ENCODE data around the gene MYLK.

The MYLK gene

GRCh38 chr3:123919353-123919752 lies 35.2 kb upstream of the MYLK start:
- Histone ChIP-seq H3K9me3 (ENCODE audit: insufficient read depth, low read depth, low read length) (peaks cover 27% of the 10 kb centered on the region), H3K4me1 (ENCODE audit: insufficient read depth, low read length, poor library complexity, severe bottlenecking) (no peaks in the 10 kb centered on the region), H3K9me2 (replicated peaks; ENCODE audit: low read depth, low read length) (no peaks in the 10 kb centered on the region), H3F3A (ENCODE audit: low read depth) (peaks cover 4% of the 10 kb centered on the region; the same call in 1 of the 2 replicates), H3K4me3 (ENCODE audit: low read length, poor library complexity, severe bottlenecking) (no peak overlapping the region), H3K27me3 (ENCODE audit: insufficient read depth, low read length, poor library complexity, severe bottlenecking) (no peaks in the 10 kb centered on the region), H3K79me2 (ENCODE audit: insufficient read depth, low read length) (no peaks in the 10 kb centered on the region), H2AFZ (ENCODE audit: low read length) (no peak overlapping the region), H4K20me1 (ENCODE audit: insufficient read depth, low read length, poor library complexity, severe bottlenecking) (no peaks in the 10 kb centered on the region), H3K36me3 (ENCODE audit: insufficient read depth, low read length) (peaks cover 36% of the 10 kb centered on the region; the same call in 1 of the 2 replicates), H3K4me2 (ENCODE audit: low read depth, low read length, poor library complexity, severe bottlenecking) (no peak overlapping the region), H3K9ac (ENCODE audit: low read depth, low read length, poor library complexity, severe bottlenecking) (no peak overlapping the region)
- TF ChIP-seq EZH2phosphoT487 (IDR thresholded peaks at IDR 0.05; ENCODE audit: borderline replicate concordance) (no peak), CTCF (conservative IDR thresholded peaks at IDR 0.05; ENCODE audit: low read length) (no peak)

GRCh38 chr3:123914829-123915228 lies 30.7 kb upstream of the MYLK start:
- Histone ChIP-seq H3F3A (ENCODE audit: low read depth) (no peaks in the 10 kb centered on the region), H2AFZ (ENCODE audit: low read length) (no peak overlapping the region), H3K36me3 (ENCODE audit: insufficient read depth, low read length) (peaks cover 25% of the 10 kb centered on the region; the same call in 1 of the 2 replicates), H3K4me1 (ENCODE audit: insufficient read depth, low read length, poor library complexity, severe bottlenecking) (peaks cover 7% of the 10 kb centered on the region), H3K9me2 (replicated peaks; ENCODE audit: low read depth, low read length) (no peaks in the 10 kb centered on the region), H3K4me2 (ENCODE audit: low read depth, low read length, poor library complexity, severe bottlenecking) (no peak overlapping the region), H3K9ac (ENCODE audit: low read depth, low read length, poor library complexity, severe bottlenecking) (no peak overlapping the region), H3K27me3 (ENCODE audit: insufficient read depth, low read length, poor library complexity, severe bottlenecking) (no peaks in the 10 kb centered on the region), H3K4me3 (ENCODE audit: low read length, poor library complexity, severe bottlenecking) (no peak overlapping the region), H4K20me1 (ENCODE audit: insufficient read depth, low read length, poor library complexity, severe bottlenecking) (no peaks in the 10 kb centered on the region), H3K79me2 (ENCODE audit: insufficient read depth, low read length) (no peaks in the 10 kb centered on the region), H3K9me3 (ENCODE audit: insufficient read depth, low read depth, low read length) (peaks cover 10% of the 10 kb centered on the region; the same call in 1 of the 2 replicates)
- no peak for TF ChIP-seq EZH2phosphoT487 (IDR thresholded peaks at IDR 0.05; ENCODE audit: borderline replicate concordance)

DNA sequence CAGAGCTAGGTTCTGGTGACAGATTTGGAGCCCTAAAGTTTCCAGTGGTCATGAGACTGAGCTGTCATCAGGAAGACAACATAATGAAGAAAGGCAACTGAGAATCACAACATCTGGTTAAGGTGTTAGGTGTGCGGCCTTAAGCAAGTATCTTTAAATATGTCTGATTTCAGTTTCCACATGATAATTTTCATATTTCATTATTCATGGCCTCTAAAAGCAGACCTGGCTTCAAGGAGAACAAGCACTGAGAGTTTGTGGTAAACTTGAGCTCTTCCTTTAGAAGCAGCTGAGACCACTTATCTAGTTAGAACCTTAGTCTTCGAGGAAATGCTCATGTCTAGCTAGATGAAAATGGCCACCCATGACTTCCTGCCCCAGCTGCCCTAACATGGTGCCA lies 25.7 kb upstream of the MYLK start:
- Histone ChIP-seq H3K79me2 (ENCODE audit: insufficient read depth, low read length) (no peaks in the 10 kb centered on the region), H3K4me3 (ENCODE audit: low read length, poor library complexity, severe bottlenecking) (no peak overlapping the region), H3F3A (ENCODE audit: low read depth) (no peaks in the 10 kb centered on the region), H3K27me3 (ENCODE audit: insufficient read depth, low read length, poor library complexity, severe bottlenecking) (no peaks in the 10 kb centered on the region), H3K9me2 (replicated peaks; ENCODE audit: low read depth, low read length) (no peaks in the 10 kb centered on the region), H3K9ac (ENCODE audit: low read depth, low read length, poor library complexity, severe bottlenecking) (no peak overlapping the region), H3K4me1 (ENCODE audit: insufficient read depth, low read length, poor library complexity, severe bottlenecking) (peaks cover 13% of the 10 kb centered on the region), H2AFZ (ENCODE audit: low read length) (peak overlapping the region; percentile 30; the same call in 1 of the 2 replicates), H4K20me1 (ENCODE audit: insufficient read depth, low read length, poor library complexity, severe bottlenecking) (no peaks in the 10 kb centered on the region), H3K9me3 (ENCODE audit: insufficient read depth, low read depth, low read length) (no peaks in the 10 kb centered on the region), H3K4me2 (ENCODE audit: low read depth, low read length, poor library complexity, severe bottlenecking) (peak overlapping the region; percentile 8), H3K36me3 (ENCODE audit: insufficient read depth, low read length) (peaks cover 6% of the 10 kb centered on the region; the same call in 1 of the 2 replicates)
- TF ChIP-seq CTCF (conservative IDR thresholded peaks at IDR 0.05; ENCODE audit: low read length) (no peak), EZH2phosphoT487 (IDR thresholded peaks at IDR 0.05; ENCODE audit: borderline replicate concordance) (no peak)

- TF ChIP-seq CTCF (conservative IDR thresholded peaks at IDR 0.05; ENCODE audit: low read length) (peak; percentile 54), EZH2phosphoT487 (IDR thresholded peaks at IDR 0.05; ENCODE audit: borderline replicate concordance) (no peak)
- no peak overlapping the region for H3K4me3 ChIP-seq (ENCODE audit: low read length, poor library complexity, severe bottlenecking)
Measured at GRCh38 chr3:123907720-123908119, 23.6 kb upstream of the MYLK start.

More at GRCh38 chr3:123907720-123908119, 23.6 kb upstream of the MYLK start:
- peaks cover 13% of the 10 kb centered on the region for H3K4me1 ChIP-seq (ENCODE audit: insufficient read depth, low read length, poor library complexity, severe bottlenecking)
- no peak overlapping the region for H3K9ac ChIP-seq (ENCODE audit: low read depth, low read length, poor library complexity, severe bottlenecking)
- H4K20me1 ChIP-seq (ENCODE audit: insufficient read depth, low read length, poor library complexity, severe bottlenecking), result no peaks in the 10 kb centered on the region
- no peak overlapping the region for H3K4me2 ChIP-seq (ENCODE audit: low read depth, low read length, poor library complexity, severe bottlenecking)
- no peaks in the 10 kb centered on the region for H3K9me3 ChIP-seq (ENCODE audit: insufficient read depth, low read depth, low read length)
- no peaks in the 10 kb centered on the region for H3F3A ChIP-seq (ENCODE audit: low read depth)
- no peaks in the 10 kb centered on the region for H3K79me2 ChIP-seq (ENCODE audit: insufficient read depth, low read length)
- H2AFZ ChIP-seq (ENCODE audit: low read length), result no peak overlapping the region
- H3K27me3 ChIP-seq (ENCODE audit: insufficient read depth, low read length, poor library complexity, severe bottlenecking), result no peaks in the 10 kb centered on the region
- H3K9me2 ChIP-seq (replicated peaks; ENCODE audit: low read depth, low read length), result no peaks in the 10 kb centered on the region
- no peaks in the 10 kb centered on the region for H3K36me3 ChIP-seq (ENCODE audit: insufficient read depth, low read length)

Measured in Loucy (cell line).